PC-3 (cell line): Measurements from ENCODE around the gene MEI4.

Experiments used
- CTCF ChIP-seq: fragments of 300-600 bp; sonication (generic); conservative IDR thresholded peaks from 2 replicates; pipeline ENCODE4 v1.5.1; 2017; ENCODE audit warnings: antibody characterized with exemption, low read depth, mild to moderate bottlenecking, low read length
- EZH2phosphoT487 ChIP-seq: fragments of 300-600 bp; sonication (generic); IDR thresholded peaks from 2 replicates; pipeline ENCODE4 v1.6.1; 2018; ENCODE audit warnings: mild to moderate bottlenecking, antibody characterized with exemption, low read length, borderline replicate concordance

- TF ChIP-seq CTCF (no peak), EZH2phosphoT487 (no peak)
Measured at GRCh38 chr6:77776441-77776840, 123.6 kb downstream of the MEI4 start.
